Glomerular visceral epithelial cell (primary cell): ENCODE data around the gene SPRYD3.
"Not testable (repeated sequence)": the region's sequence is repeated elsewhere in the genome, so short reads cannot be mapped to it uniquely, and the experiment has no call there.

Source experiments
- DNase-seq: peaks from one replicate; pipeline ENCODE4 v3.0.0-alpha.2; 2016; ENCODE audit errors: extremely low spot score

The SPRYD3 gene

DNA sequence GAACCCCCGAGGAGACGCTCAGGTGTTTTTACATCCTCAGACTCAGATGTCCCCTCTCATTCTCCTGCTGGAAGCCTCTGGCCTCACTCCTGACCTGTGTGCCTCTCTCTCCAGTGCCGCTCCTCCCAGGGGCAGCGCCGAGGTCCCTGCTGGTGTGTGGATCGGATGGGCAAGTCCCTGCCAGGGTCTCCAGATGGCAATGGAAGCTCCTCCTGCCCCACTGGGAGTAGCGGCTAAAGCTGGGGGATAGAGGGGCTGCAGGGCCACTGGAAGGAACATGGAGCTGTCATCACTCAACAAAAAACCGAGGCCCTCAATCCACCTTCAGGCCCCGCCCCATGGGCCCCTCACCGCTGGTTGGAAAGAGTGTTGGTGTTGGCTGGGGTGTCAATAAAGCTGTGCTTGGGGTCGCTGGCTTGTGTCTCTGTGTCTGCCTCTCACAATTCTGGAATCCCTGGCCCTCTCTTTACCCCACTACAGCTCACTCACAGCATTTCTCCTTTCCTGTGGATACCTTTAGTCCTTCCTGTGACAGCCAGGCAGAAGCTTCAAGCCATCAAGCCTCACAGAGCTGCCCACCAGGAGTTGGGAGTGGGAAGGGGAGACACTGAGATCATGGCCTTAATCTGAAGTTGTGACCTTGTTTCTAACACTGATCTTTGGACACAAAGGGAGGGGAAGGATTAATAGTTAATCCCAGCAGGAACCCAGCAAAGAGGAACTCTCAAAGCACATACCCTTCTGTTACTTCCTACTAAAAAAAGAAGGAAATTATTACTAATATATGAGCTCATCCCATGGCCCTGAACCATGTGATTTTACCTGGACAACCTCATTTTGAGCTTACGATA is 23.0 kb upstream of the SPRYD3 start:
- no peak for DNase-seq

DNA sequence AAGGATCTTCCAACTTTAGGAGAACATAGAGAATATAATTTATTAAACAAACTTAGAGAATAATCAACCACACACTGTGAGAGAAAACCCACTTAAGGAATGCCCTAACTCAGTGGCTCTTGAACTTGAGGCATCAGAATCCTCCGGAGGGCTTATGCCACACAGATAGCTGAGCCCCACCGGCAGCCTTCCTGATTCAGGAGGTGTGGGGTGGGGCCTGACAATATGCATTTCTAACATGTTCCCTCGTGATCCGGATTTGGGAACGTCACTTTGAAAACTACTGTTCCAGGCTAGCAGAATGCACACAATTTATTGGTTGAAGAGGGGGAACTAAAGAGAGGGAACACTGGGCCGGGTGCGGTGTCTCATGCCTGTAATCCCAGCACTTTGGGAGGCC is 22.1 kb upstream of the SPRYD3 start:
- DNase-seq, result no peak

DNA sequence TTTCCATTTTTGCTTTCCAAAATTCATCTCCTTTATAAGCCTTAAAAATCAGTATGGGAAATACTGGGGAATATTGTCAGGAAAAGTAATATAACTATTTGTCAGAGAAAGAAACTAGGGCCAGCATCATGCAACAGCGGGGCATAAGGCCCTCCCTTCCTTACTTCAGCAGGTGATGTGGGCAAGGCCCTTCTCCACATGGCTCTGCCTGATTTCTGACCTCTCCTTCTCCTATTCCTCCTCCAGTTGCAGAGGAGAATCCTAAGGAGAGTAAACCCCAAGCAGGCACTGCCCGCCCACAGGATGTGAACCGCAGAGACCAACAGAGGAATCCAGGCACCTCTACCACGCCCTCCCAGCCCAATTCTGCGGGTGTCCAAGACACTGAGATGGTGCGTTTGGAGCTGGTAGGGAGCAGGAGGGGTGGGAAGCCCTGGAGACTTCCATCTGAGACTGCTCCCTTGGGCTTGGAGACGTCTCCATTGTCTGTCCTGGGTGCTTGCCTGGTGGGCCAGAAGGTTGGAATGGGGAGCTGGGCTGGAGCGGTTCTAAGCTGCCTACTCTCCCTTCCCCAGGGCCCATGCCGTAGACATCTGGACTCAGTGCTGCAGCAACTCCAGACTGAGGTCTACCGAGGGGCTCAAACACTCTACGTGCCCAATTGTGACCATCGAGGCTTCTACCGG is 21.4 kb upstream of the SPRYD3 start:
- no peak for DNase-seq

DNA sequence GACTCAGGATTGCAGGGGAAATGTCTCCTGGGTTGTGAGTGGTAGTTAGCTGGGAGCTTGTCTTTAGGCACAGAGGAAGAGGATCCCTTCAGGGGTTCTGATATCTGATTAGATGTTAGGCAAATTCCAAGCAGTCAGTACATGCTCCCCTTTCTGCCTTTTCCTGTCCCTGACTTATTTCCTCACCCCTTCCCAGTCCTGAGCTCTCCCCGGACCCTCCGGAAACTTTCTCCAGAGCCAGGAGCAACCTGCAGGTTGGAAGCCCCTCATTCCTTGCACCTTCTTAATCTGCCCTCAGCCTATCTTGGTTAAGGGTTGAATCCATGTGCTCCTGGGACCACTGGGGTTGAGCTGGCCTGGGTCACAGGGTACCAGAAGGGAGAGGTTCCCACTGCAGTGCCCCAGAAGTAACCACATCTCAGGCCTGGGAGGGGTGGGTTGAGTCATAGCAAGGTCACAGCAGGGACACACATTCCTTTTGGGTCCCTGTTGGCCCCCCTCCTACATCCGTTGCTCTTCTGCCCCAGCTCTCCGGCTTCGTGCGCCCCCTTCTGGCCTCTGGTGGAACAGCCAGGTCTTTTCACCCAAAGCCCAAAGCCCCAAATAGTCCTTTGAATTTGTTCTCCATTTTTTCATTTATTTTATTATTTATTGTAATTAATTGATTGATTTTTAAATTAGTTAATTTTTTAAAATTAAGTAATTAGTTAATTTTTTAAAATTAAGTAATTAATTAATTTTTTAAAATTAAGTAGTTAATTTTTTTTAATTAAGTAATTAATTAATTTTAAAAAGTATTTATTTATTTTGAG is 20.1 kb upstream of the SPRYD3 start:
- peak; percentile 92 for DNase-seq

DNA sequence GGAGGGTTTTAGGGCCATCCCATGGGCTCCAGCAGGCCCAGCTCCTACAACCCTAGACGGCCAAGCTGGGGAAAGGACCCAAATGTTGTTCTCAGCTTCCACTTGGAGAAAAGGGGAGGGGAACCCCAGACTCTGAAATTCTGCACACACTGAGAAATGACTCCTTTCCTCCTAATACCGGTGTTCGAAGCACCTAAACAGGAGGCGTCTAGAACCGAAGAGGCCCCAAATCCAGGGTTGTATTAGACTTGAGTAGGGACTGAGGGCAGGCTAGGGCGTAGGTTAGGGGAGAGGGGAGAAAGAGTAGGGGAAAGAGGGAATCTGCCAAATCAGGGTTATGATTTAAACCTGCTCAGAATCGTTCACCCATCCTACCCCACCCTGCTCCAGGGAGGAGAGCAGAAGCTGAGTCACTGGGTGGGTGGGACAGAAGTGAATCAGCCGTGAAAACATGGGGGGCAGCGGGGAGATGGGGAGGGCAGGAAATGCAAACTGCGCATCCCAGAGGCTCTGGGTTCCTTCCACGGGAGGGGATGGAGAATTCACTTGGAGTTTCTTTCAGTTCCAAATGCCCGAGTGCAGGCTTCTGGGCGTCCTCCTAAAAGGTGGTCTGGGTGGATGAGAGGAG is 19.3 kb upstream of the SPRYD3 start:
- peak; percentile 72 for DNase-seq

DNA sequence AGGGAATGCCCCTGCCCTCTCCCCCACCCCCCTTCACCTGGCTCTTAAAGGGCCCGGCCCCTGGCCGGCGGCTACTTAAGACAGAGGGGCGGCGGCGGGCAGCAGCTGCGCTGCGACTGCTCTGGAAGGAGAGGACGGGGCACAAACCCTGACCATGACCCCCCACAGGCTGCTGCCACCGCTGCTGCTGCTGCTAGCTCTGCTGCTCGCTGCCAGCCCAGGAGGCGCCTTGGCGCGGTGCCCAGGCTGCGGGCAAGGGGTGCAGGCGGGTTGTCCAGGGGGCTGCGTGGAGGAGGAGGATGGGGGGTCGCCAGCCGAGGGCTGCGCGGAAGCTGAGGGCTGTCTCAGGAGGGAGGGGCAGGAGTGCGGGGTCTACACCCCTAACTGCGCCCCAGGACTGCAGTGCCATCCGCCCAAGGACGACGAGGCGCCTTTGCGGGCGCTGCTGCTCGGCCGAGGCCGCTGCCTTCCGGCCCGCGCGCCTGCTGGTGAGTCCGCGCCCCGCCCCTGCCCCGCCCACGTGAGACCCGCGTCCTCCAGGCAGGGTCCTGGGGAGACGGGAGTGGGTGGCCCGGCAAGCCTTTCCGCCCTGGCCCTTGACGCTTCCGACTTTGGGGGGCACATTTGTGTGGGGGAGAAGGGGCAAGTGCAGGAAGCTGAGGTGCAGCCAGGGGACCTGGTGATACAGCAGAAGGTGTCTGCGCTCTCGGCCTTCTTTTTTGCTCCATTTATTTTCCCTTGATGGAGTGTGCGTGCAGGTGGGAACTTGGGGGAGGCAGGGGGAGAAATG is 18.6 kb upstream of the SPRYD3 start, which contains the start of gene IGFBP6:
TSS of gene IGFBP6 (plus strand) at position 104 of the 790 bp plus-strand sequence. CDS start at position 155, 51 bp downstream.
- DNase-seq, result peak; percentile 67

DNA sequence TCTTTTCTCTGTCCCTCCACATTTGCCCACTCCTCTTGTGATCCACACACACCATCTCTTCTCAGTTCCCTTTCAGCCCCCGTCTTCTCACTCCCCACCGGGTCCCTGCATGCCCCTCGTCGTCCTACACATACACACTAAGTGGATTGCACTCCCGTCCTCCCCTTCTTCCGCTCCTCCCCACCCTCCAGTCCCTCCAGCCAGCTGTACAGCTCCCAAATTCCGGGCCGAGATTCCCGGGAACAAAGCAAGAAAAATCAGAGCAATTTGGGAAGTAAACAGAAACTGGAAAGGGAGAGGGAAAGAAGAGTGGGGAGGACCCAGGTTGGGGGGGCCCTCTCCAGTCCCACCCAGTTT is 18.0 kb upstream of the SPRYD3 start:
- DNase-seq, result peak; percentile 31

DNA sequence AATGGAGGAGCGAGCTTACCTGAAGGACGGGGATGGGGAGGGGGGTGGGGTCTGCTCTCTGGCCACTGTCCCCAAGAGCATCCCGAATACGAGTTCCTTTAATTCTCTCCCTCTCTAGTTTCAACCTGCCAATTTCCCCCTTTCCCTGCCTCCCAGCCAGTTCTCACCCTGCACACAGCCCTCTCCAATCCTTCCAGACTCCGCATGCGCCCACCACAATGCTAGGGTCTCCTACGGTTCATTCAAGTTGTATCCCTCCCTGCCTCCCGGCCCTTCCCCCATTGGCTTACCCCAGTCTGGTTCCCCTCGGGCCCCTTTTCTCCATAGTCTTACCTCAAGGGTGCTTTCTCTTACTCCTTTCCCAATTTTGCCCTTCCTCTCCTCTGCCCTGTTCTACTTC is 17.6 kb upstream of the SPRYD3 start:
- no peak for DNase-seq

DNA sequence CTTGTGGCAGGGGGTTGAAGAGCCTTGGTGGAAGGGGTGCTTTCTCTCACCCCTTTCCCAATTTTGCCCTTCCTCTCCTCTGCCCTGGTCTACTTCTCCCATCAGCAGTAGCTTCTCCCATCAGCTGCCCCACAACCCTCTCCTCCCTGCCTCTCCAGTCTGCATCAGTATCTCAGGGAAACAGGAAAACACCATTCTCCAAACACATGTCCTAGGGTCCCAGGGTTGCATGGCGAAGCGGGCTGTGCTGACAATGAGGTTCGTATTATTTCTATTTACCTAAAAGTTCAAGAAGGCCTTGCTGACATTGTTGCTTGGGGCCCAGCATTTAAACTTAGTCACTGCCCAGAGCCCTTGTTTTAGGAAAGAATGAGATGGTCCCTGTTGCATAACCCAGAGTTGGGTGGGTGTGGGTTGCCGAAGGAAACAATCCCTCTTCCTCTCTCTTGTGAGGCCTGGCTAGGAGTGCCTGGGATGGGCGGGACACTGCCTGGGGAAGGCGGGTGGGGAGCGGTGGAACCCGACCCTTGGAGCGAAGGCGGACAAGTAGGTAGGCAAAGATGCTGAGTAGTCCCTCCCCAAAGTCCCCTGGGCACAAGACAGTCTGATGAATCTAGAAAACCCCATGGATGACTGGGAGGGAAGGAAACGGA is 17.0 kb upstream of the SPRYD3 start:
- no peak for DNase-seq

DNA sequence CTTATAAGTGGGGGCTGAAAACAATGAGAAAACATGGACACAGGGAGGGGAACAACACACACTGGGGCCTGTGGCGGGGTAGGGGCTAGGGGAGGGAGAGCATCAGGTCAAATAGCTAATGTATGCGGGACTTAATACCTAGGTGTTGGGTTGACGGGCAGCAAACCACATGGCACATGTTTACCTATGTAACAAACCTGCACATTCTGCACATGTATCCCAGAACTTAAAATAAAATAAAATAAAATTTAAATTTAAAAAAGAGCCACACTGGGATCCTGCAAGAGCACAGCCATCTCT is 16.4 kb upstream of the SPRYD3 start:
- not testable (repeated sequence) for DNase-seq

DNA sequence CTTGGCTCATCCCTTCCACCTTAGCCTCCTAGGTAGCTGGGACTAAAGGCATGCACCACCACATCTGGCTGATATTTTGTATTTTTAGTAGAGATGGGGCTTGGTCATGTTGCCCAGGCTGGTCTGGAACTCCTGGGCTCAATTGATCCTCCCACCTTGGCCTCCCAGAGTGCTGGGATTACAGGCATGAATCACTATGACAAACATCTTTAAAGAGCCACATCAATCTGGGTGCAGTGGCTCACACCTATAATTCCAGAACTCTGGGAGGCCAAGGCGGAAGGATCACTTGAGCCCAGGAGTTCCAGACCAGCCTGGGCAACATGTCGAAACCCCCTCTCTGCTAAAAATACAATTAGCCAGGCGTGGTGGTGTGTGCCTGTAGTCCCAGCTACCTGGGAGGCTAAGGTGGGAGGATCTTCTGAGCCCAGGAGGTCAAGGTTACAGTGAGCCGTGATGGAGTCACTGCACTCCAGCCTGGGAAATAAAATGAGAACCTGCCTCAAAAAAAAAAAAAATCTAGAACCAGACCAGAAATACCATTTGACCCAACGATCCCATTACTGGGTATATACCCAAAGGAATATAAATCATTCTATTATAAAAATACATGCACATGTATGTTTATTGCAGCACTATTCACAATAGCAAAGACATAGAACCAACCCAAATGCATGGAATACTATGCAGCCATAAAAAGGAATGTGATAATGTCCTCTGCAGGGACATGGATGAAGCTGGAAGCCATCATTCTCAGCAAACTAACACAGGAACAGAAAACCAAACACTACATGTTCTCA is 15.8 kb upstream of the SPRYD3 start:
- DNase-seq, result not testable (repeated sequence)

DNA sequence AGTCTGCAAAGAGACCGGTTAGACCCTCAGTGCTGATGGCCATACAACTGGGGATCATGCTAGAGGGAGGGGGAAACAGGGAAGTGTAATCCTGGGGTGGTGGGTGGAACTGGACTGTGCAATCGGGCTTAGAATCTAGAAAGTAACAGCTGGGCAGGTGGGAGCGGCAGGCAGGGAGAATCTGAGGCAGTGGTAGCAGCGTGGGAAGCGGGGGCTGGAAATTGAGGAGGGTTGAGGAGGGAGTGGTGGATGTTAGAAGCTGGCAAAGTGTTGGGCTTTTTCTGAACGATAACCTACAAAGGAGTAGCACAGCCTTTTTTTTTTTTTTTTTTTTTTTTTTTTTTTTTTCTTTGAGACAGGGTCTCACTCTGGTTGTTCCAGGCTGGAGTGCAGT is 15.2 kb upstream of the SPRYD3 start:
- DNase-seq, result no peak

DNA sequence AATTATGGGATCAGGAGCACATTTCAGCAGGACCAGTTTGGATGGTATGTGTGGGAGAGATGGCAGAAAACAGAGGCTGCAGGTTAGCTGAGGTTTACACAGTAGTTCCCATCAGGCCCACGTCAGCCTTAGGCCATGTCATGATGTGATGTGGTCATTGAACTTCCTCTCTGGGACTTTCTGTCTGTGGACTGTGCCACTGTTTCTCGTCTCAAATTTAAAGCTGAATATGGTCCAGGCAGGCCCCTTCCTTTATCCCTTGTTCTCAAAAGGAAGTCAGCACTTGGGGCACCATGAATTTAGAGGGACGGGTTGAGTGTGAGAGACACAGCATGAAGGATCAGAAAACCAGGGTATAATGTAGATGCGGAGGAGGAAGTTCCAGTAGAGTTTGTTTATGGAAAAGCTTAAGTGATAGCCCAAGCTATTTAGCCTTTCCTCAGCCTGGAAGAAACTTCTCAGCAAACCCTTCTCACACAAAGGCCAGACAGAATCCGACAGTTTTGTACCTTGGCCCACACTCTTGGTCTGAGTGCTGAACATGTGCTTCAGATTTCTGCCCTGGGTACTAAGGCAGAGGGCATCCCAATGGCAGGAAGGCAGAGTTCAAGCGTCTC is 14.7 kb upstream of the SPRYD3 start:
- no peak for DNase-seq

DNA sequence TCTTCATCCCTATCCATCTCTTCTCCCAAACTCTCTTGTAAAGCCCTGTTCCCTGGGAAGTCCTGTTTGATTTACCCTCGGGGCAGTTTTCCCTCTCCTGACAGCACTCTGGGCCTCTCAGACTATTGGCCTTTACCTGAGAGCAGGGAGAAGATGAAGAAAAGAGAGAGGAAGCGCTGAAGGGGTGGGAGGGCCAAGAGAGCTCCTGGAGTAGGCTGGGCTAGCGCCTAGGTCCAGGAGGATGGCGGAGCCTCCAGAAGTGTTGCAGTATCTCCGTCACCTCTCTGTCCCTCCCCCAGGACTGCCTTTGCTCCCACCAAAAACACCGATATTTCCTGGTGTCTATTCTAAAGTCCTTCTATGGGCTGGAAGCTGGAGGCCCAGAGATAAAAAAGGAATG is 12.6 kb upstream of the SPRYD3 start:
- DNase-seq, result no peak

DNA sequence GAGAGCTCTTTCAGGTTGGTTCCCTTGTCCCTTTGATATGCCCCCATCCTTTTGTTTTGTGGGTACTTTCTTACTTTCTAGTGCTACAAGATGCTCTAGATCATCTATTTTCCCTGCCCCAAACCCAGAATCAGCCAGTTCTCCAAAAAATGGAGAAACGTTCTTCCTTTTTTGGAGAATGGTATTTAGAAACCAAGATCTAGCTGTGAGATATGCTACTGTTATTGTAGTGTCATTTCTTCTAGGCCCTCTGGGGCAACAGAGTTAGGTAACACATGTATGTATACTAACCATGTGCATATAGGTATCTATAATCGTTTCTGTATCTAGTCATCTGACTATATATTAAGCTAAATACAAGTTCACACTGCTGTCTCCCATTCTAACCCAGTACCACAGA is 11.4 kb upstream of the SPRYD3 start:
- DNase-seq, result no peak

DNA sequence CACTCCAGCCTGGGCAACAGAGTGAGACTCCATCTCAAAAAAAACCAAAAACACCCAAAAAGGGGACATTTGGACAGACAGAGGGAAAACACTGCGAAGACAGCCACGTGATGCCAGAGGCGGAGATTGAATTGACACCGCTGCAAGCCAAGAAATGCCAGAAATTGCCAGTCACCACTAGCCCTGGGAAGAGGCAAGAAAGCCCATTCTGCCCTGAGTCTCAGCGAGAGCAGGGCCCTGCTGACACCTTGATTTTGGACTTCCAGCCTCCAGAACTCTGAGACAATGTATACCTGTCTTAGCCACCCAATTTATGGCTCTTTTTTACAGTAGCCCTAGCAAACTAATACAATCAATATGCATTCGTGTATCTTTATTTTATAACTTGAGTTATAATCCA is 10.9 kb upstream of the SPRYD3 start:
- DNase-seq, result no peak

DNA sequence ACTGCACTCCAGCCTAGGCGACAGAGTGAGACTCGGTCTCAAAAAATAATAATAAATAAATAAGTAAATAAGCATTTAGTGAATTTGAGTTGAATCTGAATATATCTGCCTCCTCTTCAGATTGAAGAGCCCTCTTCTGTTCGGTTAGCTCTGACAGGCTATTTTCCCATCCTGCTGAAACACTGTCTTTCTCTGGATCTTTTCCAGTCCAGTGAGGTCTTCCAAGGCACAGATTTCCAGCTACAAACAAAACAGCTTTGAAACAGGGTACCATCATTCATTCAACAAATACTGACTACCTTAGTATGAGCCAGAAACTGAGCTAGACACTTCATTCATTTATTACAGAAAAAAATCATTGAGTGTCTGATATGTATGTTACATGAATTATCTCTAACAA is 7.2 kb upstream of the SPRYD3 start:
- DNase-seq, result no peak

DNA sequence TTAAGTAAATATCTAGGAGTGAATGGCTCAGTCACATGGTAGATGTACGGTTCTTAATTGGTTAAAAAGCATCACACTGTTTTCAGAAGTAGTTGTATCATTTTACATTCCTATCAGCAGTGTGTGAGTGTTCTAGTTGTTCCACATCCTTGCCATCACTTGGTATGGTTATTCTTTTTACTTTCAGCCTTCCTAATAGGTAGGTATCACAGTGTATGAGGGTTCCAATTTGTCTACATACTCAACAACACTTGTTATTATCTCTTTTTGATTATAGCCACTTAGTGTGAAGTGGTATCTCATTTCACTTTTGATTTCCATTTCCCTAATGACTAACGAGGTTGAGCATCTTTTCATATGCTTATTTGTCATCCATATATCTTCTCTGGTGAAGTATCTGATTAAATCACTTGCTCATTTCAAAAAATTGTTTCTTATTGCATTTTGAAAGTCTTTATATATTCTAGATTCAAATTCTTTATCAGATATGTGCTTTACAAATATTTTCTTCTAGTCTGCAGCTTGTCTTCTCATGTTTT is 3.5 kb upstream of the SPRYD3 start:
- no peak for DNase-seq
